A204.1 (cell line): ENCODE results near the gene LDOC1.
"Not testable (repeated sequence)": the region's sequence is repeated elsewhere in the genome, so short reads cannot be mapped to it uniquely, and the experiment has no call there.

Experiments used
- FAIRE-seq: peaks from 2 replicates; lab custom pipeline; 2012; peaks lifted over from hg19 to GRCh38; lab: Jason Lieb, UNC

LDOC1 gene

GRCh38 chrX:141176586-141177451, at the start of gene LDOC1:
LDOC1 (minus strand) TSS chrX:141177129; CDS start chrX:141177021, 108 bp downstream.
- FAIRE-seq = no peak

GRCh38 chrX:141221611-141222010, 44.7 kb upstream of the LDOC1 start:
- no peak for FAIRE-seq

GRCh38 chrX:141220342-141221008, 43.5 kb upstream of the LDOC1 start:
- no peak for FAIRE-seq

- no peak for FAIRE-seq
Measured at GRCh38 chrX:141214196-141214595, 37.3 kb upstream of the LDOC1 start.

- no peak for FAIRE-seq
Measured at GRCh38 chrX:141201962-141202361, 25.0 kb upstream of the LDOC1 start.

- not testable (repeated sequence) for FAIRE-seq
Measured at GRCh38 chrX:141188573-141188972, 11.6 kb upstream of the LDOC1 start.

- FAIRE-seq = no peak
Measured at GRCh38 chrX:141185366-141185765, 8.4 kb upstream of the LDOC1 start.

GRCh38 chrX:141183000-141183399, 6.1 kb upstream of the LDOC1 start:
- no peak for FAIRE-seq

- FAIRE-seq = no peak
Measured at GRCh38 chrX:141180851-141181250, 3.9 kb upstream of the LDOC1 start.

GRCh38 chrX:141175786-141176185, 1.1 kb downstream of the LDOC1 start:
- FAIRE-seq = no peak

- FAIRE-seq = no peak
Measured at GRCh38 chrX:141164406-141164805, 12.5 kb downstream of the LDOC1 start.

- no peak for FAIRE-seq
Measured at GRCh38 chrX:141158084-141158483, 18.8 kb downstream of the LDOC1 start.

GRCh38 chrX:141155231-141155630, 21.7 kb downstream of the LDOC1 start:
- FAIRE-seq = not testable (repeated sequence)

GRCh38 chrX:141142946-141143345, 34.0 kb downstream of the LDOC1 start:
- FAIRE-seq = no peak

GRCh38 chrX:141133272-141133671, 43.7 kb downstream of the LDOC1 start:
- no peak for FAIRE-seq

GRCh38 chrX:141127146-141127545, 49.8 kb downstream of the LDOC1 start:
- FAIRE-seq = no peak
